NCI-H2171 treated with DMSO at 0.1 percent for 48 hours (cell line): ENCODE measurements around the gene ALG8.
"Not testable (repeated sequence)": the region's sequence is repeated elsewhere in the genome, so short reads cannot be mapped to it uniquely, and the experiment has no call there.

Experiments
- DNase-seq: peaks from one replicate; lab custom pipeline; 2025; lab: John Stamatoyannopoulos, UW

The ALG8 gene

DNA sequence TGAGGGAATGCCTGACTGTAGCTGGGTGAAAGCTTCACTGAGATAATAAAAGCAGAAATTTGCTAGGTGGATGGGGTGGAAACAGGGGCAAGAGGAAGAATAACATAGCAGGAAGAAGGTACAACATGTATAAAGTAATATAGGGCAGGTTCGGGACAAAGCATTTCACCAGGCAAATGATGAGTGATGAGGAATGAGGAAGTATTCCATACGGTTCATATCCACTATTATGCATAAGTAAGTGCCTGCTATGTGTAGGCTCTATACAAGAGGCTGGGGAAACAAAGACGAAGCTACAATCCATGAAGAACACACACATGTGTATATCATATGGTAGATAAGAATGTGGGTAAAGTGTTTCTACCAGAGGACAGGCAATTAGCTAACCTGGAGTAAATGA, 67.7 kb downstream of the ALG8 start:
- DNase-seq: no peak

DNA sequence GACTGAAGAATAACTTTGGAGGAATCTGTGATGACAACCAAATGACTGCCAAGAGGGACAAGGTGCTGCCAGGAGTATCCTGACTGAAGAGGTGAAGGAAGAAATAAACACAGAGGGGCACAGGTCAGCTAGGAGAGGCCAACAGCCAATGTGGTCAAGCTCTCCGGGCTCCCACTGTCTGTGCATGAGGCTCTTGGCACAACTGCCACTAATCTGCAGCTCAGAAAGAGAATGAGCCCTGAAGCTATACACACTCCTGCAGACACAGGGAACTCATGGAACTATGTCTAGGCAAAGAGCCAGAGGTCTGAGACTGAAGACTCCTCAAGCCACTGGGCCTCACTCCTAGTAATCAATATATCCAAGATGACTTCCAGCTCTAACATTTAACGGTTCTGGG, 68.8 kb downstream of the ALG8 start:
- DNase-seq: no peak

DNA sequence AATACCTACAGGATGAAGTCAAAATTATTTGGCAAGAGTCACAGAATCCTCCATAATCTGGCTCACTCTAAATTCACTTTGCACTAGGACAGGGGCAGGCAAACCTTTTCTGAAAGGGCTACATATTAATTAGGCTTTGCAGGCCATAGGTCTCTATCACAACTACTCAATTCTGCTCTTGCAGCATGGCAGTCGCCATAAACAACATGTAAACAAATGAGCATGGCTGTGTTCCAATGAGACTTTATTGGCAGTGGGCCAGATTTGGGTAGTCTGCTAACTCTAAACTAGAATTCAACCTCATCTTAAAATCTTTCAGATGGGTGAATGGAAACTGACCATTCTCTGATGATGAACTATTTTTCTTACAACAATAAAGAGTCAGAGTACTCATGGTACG, 70.0 kb downstream of the ALG8 start:
- DNase-seq: peak; percentile 43

DNA sequence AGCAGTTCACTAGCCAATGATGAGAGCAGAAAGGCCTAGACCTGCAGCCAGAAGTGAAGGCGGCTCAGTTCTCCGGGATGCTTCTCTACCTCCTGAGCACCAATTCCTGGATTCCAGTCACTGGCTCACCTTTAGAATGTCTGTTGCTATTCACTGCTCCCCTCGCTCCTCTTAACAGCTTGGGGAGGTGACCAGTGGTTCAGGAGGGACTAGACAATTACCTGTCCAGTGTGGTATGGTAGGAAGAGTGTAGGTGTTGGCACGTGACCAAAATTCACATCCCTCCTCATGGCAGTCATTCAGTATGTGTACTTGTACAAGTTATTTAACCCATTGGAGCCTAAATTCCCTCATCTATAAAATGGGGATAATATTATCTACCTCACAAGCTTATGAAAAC, 71.7 kb downstream of the ALG8 start:
- no peak for DNase-seq

DNA sequence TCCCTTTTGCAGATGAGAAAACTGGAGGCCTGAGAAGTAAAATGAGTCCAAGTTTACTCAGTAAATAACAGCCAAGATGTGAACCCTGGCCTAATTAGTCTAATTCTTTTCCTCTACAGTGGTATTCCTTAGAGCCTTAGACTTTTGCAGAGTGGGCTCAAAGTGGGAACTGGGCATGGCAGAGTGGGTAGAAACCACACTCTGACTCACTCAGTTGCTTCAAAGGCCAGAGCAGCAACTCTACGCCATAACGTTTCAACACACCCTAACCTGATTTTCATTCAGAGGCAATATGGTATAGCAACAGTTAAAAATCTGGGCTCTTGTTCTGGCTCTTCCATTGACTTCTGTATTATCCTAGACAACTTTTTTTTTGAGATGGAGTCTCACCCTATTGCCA, 73.0 kb downstream of the ALG8 start:
- DNase-seq: no peak

DNA sequence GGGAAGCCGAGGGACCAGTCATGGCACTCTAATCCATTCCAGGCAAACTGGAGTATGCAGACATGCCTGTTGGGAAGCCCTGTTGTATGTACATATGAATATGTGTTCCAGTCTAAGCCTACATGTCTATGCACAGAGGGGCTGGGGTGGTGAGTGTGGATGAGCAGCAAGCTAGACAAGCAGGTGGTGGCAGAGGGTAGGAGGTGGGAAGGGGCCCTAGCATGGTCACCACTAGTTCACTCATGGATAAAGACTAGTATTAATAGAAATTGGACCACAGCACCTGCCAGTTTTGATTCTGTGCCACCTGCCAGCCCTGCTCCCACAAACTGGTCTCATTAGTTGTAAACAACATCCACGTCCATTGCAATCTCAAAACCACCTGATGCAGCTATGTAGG, 74.2 kb downstream of the ALG8 start:
- no peak for DNase-seq

DNA sequence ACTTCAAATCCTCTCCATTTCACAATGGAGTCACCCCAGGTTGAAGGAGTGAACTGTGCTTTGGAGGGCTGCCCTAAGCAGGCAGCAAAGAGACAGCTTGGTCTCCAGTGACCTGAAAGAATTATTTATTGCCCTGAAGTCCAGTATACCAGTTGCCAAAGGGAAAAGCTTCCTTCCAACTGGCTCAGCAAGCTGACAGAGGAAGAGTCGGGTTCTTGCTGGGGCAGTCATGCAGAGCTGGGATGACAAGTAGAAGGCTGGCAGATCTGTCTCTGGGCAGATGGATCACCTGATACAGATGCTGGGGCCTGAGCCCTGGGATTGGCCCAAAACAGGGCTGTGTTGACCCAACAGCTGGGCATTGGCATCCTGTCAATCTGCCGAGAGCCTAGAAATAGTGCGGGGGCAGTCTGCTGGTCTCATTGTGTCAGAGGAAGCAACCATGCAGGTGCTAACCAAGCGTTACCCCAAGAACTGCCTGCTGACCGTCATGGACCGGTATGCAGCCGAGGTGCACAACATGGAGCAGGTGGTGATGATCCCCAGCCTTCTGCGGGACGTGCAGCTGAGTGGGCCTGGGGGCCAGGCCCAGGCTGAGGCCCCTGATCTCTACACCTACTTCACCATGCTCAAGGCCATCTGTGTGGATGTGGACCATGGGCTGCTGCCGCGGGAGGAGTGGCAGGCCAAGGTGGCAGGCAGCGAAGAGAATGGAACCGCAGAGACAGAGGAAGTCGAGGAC, 75.8 kb downstream of the ALG8 start, which contains the start of gene THRSP:
TSS of gene THRSP (plus strand) at position 422 of the 742 bp plus-strand sequence. CDS start at position 443, 21 bp downstream.
- no peak for DNase-seq

DNA sequence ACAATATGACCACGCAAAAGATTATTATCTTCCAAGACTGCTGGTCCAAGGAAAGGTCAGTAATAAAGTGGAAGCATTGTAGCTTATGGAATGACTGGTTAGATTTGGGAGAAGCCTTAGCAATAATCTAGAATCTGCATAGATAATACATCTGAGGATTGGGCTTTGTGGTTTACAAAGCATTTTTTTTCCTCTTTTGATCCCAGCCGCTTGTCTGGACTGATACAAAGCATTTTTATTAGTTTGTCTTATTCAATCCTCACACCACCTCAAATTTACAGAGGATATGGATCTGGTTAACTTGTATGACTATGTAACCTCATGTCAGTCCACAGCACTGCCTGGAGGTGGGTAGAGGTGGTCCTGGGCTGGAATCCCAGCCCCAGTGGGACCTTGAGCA, 76.8 kb downstream of the ALG8 start:
- no peak for DNase-seq

DNA sequence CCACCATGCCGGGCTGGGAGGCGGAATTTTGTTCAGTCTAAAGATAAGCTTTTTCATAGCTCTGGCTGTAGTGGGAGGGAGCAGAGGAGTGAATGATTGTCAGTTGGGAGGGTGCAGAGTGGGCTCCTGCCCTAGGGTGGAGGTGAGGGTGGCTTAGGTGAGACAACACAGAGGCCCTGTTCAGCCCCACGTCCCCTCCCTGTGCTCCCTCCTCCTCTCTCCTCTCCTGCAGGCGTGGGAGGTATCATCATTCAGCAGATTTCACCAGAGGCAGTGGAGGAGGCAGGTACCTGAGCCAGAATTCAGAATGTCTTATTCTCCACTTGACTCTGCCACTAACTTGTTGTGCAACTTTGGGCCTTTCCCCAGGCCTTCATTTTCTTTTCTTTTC, 77.5 kb downstream of the ALG8 start:
- no peak for DNase-seq

DNA sequence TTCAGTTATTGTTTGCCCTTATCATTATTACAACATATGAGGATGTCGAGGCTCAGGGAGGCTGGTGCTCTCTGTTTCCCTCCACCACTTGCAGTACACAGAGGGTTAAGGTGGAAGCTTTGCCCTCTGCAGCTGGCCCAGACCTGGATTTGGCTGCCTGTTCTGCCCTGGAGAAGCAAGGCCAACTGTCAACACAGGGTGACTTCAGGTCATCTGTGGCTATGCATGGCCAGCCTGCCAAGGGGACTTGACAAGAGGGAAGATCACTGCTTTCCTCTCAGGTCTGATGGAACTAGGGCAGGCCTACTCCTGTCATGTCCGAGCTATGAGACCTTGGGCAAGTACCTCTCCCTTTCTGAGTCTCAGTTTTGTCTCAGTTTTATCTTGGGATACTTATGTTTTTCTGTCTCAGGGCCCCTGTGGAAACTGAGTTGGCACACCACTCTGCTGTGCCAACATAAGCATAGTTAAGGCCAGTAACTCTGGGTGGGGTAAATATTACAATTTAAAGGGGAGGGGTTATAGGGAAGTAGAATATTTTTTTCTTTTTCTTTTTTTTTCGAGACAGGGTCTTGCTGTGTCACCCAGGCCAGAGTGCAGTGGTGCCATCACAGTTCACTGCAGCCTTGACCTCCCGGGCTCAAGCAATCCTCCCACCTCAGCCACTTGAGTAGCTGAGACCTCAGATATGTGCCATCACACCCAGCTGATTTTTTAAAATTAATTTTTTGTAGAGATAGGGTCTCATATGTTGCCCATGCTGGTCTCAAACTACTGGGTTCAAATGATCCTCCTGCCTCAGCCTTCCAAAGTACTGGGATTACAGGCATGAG, 78.1 kb downstream of the ALG8 start:
- DNase-seq: no peak

DNA sequence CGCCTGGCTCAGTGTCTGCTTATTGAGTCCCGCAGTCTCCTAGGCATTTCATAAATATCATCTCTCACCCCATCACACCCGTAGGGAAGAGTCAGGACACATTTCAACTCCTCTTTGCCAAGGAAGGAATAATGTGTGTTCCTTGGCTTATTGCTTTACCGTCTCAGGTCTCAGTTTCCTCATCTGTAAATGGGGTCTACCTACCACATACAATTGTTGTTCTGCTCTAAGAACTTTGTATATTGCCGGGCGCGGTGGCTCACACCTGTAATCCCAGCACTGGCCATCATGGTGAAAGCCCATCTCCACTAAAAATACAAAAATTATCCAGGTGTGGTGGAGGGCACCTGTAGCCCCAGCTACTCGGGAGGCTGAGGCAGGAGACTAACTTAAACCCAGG, 78.9 kb downstream of the ALG8 start:
- DNase-seq: no peak

DNA sequence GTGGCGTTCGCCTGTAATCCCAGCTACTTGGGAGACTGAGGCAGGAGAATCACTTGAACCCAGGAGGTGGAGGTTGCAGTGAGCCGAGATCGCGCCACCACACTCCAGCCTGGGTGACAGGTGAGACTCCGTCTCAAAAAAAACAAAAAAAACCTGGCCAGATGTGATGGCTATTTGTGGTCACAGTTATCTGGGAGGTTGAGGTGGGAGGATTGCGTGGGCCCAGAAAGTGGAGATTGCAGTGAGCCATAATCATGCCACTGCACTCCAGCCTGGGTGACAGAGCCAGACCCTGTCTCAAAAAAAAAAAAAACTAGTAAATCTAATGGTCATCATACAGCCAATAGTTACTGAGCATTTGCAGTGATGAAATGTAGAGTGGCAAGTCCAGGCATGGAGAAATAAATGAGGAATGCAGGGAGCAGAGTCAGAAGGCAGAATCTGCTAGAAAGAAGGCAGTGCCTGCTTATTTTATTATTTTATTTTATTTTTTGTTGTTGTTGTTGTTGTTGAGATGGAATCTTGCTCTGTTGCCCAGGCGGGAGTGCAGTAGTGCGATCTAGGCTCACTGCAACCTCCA, 79.6 kb downstream of the ALG8 start:
- DNase-seq: not testable (repeated sequence)

DNA sequence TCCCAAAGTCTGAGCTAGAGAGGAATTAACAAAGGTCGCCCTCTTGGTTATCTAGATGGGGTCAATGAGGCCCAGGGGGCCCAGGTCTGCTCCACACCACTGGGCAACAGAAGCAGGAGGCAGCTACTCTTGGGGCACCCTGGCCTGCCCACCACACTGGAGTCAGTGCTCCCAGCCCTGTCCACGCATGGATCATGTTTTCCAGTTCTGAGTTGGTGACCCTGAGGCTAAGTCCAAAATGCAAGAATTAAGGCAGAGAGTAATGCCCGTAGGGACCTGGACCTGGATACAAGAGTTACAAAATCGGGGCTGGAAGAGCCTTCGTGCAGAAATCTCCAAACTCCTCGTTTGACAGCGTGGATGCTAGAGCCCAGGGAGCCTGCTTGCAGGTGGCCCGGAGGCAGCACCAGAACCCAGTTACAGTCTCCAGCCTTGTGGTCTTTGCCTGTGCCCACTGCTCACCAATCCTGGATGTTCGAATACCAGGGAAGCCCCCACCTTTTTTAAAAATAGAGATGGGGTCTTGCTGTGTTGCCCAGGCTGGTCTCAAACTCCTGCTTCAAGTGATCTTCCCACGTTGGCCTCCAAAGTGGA, 81.9 kb downstream of the ALG8 start:
- DNase-seq: no peak

DNA sequence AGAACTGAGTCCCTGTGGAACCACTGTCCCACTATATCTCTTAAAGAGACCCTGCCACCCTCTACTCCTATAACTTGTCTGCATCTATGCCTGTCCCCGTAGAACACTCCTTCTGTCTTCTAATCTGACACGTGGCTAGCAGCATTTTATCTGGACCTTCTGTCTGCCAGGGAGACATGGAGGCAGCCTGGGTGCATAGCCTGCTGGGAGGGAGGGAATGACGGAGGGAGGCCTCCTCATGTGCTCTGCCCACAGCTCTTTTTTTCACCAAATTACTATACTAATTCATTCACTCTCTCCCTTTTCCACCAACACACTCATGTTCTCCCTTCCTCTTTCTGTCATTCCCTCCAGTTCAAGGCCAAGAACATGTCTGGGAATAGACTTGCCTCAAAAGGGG, 83.3 kb downstream of the ALG8 start:
- DNase-seq: no peak

DNA sequence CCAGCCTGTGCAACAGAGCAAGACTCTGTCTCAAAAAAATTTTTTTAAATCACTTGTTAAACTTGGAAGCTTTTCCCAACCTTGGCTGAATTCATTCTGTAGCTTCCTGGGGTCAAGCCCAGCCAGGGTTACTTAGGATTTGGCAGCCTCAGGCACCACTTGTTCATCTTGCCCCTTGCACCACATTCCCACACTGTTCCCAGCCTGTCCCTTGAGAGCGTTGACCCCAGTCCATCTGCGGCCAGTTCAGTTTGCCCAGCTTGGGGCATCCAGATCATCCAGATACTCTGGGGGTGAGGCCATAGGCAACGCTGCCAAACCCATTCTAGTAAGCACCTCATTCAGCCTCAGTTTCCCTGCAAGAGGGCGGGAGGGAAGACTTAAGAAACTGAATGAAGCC, 84.5 kb downstream of the ALG8 start:
- DNase-seq: no peak

DNA sequence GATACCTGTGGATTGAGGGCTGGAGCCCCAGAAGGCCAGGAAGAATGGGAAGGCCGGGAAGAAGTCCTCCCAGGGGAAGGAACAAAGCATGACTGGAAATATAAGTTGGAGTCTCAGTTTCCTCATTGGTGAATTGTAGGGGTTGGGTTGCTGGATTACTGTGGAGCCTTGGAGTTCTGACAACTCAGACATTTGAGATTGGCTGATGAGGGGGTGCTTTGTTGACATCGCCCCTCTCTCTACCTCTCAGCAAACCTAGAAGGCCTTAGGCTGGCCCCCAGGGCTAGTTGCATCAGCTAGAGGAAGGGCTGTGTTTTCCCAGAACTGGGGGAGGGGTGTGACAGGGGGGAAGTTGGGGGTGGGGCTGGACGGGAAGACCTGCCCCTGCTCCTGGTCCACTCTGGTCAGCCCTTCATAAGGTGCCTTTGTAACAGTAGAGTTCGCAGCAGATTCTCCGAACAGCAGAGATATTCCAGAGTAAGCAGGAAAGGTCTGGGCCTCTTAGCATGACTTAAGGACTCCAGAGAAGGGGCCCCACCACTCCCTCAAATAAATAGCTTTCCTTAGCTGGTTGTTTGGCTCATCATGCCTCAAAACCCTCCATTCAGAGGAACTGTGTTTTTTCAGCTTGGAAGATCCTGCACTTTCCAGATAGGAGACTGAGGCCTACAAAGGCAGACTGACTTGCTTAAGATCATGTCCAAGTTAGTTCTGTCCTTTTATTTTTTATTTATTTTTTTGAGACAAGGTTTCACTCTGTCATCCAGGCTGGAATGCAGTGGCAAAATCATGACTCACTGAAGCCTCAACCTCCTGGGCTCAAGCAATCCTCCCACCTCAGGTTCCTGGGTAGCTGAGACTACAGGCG, 88.2 kb downstream of the ALG8 start:
- DNase-seq: no peak
